ENCODE measurements around the gene APOBEC2. TPM values are rescaled to one million over a fixed set of nuclear protein-coding genes. Genes with fewer than 3 reads are reported as not detected.
A peak's percentile ranks its signal among the peaks of the same experiment; 100 is the strongest.

Gene APOBEC2
- total and polyA plus RNA-seq, 2 donors (not counting 1 experiment from before 2014, with no cell fraction given): not detected

GRCh38 chr6:41074692-41075436 lies 21.9 kb downstream of the APOBEC2 start:
- Histone ChIP-seq H4K20me1 (ENCODE audit: control insufficient read depth, insufficient read depth, low read length, poor library complexity, severe bottlenecking) (no peaks in the 10 kb centered on the region), H3K27ac (ENCODE audit: low read length in 2 of 2) (peak overlapping the region; percentile 96 to 97), H3K9ac (ENCODE audit: low read length) (peak overlapping the region; percentile 97), H3K79me2 (ENCODE audit: control insufficient read depth, insufficient read depth, low read length) (peaks cover 73% of the 10 kb centered on the region), H3K4me2 (replicated peaks; ENCODE audit: low read depth, low read length, poor library complexity, severe bottlenecking) (peak overlapping the region; percentile 89), H3K27me3 (replicated peaks in 1 of 4; ENCODE audit: control extremely low read depth in 1 of 4, control insufficient read depth in 3 of 4, insufficient read depth in 4 of 4, low read length in 3 of 4) (no peaks in the 10 kb centered on the region), H2AFZ (ENCODE audit: insufficient read depth, low read depth, low read length, poor library complexity, severe bottlenecking) (no peak overlapping the region), H3K4me3 (ENCODE audit: control extremely low read depth in 1 of 5, extremely low read depth in 1 of 5, insufficient read depth in 1 of 5, low read depth in 2 of 5, low read length in 4 of 5) (peak overlapping the region in 3 of 5 experiments; percentile 81 to 96 (median 94)), H3K36me3 (replicated peaks in 1 of 2; ENCODE audit: control extremely low read depth in 1 of 2, control insufficient read depth in 1 of 2, extremely low read depth in 1 of 2, insufficient read depth in 2 of 2, low read length in 1 of 2) (peaks cover 2 to 12% of the 10 kb centered on the region in 2 experiments), H3K9me3 (ENCODE audit: control extremely low read depth in 1 of 3, control insufficient read depth in 2 of 3, insufficient read depth in 1 of 3, low read length in 2 of 3) (no peaks in the 10 kb centered on the region), H3K4me1 (ENCODE audit: control insufficient read depth in 2 of 2, insufficient read depth in 2 of 2, low read length in 2 of 2) (peaks cover 33 to 37% of the 10 kb centered on the region in 2 donors)
- 69% methylated on average over 6 of the region's 11 CpGs for WGBS (ENCODE audit: insufficient coverage)
- peaks cover 54% of the 10 kb centered on the region for H3K4me1 Mint-ChIP-seq
- intact Hi-C loops (cut with micrococcal nuclease): loop anchor here (5.0 to 10.0 kb wide), 5 partner anchors 200 to 1490 kb away; partner anchors contain the start of genes FOXP4, MRPS10, UBR2 and USP49
- no peaks in the 10 kb centered on the region for H3K27me3 Mint-ChIP-seq
- TF ChIP-seq EZH2 (IDR thresholded peaks at IDR 0.05; ENCODE audit: borderline replicate concordance, insufficient read depth, low read depth, low read length, poor library complexity, severe bottlenecking): no peak
- TF ChIP-seq, protein P1, sequence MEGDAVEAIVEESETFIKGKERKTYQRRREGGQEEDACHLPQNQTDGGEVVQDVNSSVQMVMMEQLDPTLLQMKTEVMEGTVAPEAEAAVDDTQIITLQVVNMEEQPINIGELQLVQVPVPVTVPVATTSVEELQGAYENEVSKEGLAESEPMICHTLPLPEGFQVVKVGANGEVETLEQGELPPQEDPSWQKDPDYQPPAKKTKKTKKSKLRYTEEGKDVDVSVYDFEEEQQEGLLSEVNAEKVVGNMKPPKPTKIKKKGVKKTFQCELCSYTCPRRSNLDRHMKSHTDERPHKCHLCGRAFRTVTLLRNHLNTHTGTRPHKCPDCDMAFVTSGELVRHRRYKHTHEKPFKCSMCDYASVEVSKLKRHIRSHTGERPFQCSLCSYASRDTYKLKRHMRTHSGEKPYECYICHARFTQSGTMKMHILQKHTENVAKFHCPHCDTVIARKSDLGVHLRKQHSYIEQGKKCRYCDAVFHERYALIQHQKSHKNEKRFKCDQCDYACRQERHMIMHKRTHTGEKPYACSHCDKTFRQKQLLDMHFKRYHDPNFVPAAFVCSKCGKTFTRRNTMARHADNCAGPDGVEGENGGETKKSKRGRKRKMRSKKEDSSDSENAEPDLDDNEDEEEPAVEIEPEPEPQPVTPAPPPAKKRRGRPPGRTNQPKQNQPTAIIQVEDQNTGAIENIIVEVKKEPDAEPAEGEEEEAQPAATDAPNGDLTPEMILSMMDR (IDR thresholded peaks at IDR 0.05): no peak
- H3K9me3 Mint-ChIP-seq (ENCODE audit: insufficient read depth): no peaks in the 10 kb centered on the region
- peak overlapping the region; percentile 94 for H3K27ac Mint-ChIP-seq
- ChIA-PET CTCF (interaction anchor here (1.7 kb wide), 1 partner anchor 204 kb away, joined by 5 read pairs; no protein-coding TSS in a partner anchor), POLR2A (no interaction called here)
- no peak for ATAC-seq (ENCODE audit: low read depth)
- DNase-seq: no peak
- H3K4me3 Mint-ChIP-seq: peak overlapping the region; percentile 94
